H1 (cell line): ENCODE measurements around the gene C21orf91. TPM values are rescaled to one million over a fixed set of nuclear protein-coding genes. Genes with fewer than 3 reads are reported as not detected.

Source experiments
- CTCF ChIA-PET: fragments of 300-600 bp; sonication (Branson Sonifier 250); formaldehyde crosslinking; loops from one replicate; lab custom pipeline; 2021; ENCODE audit not compliant: partially characterized antibody; lab: Charles Lee
- POLR2A ChIA-PET: fragments of 300-600 bp; sonication (Branson Sonifier 250); formaldehyde crosslinking; loops from one replicate; lab custom pipeline; 2021; ENCODE audit warnings: inconsistent platforms; ENCODE audit not compliant: partially characterized antibody; lab: Charles Lee
- DNase-seq, 2 experiments: peaks; one replicate each; pipeline versions ENCODE4 v3.0.0 to v3.0.0-alpha.2; 2010 to 2022; ENCODE audit warnings: low spot score in 2 of 2, low read depth in 1 of 2, mixed read lengths in 1 of 2
- FAIRE-seq: peaks from 2 replicates; lab custom pipeline; 2011; peaks lifted over from hg19 to GRCh38; lab: Jason Lieb, UNC
- H2AFZ ChIP-seq: 2 replicates; pipeline ENCODE4 v1.8.1; 2012; ENCODE audit warnings: low read length, inconsistent platforms
- H2AK5ac ChIP-seq: 2 replicates; pipeline ENCODE4 v1.6.1; 2013; ENCODE audit warnings: low read depth, low read length
- H2BK120ac ChIP-seq: replicated peaks from 2 replicates; pipeline ENCODE3; 2013; ENCODE audit warnings: low read depth, low read length, inconsistent platforms
- H2BK12ac ChIP-seq: 2 replicates; pipeline ENCODE4 v1.6.1; 2013; ENCODE audit warnings: low read depth, low read length
- H2BK15ac ChIP-seq: 2 replicates; pipeline ENCODE4 v1.6.1; 2013; ENCODE audit warnings: low read length
- H2BK20ac ChIP-seq: 2 replicates; pipeline ENCODE4 v1.6.1; 2013; ENCODE audit warnings: low read length
- H2BK5ac ChIP-seq: 2 replicates; pipeline ENCODE4 v1.6.1; 2013; ENCODE audit warnings: low read depth, low read length
- H3K14ac ChIP-seq: 2 replicates; pipeline ENCODE4 v1.6.1; 2013; ENCODE audit warnings: inconsistent platforms; ENCODE audit not compliant: insufficient read length
- H3K18ac ChIP-seq: 2 replicates; pipeline ENCODE4 v1.6.1; 2013; ENCODE audit warnings: low read length; ENCODE audit errors: extremely low read depth
- H3K23ac ChIP-seq: 2 replicates; pipeline ENCODE4 v1.6.1; 2013; ENCODE audit warnings: inconsistent platforms; ENCODE audit not compliant: insufficient read length
- H3K23me2 ChIP-seq: 2 replicates; pipeline ENCODE4 v1.6.1; 2013; ENCODE audit warnings: low read depth, low read length
- H3K27ac ChIP-seq: 2 replicates; pipeline ENCODE4 v1.6.1; 2011; ENCODE audit warnings: low read depth, low read length, inconsistent platforms
- H3K27me3 ChIP-seq, 4 experiments: replicated peaks in 1 of 4; 1 replicate in 1 of 4; 2 replicates in 3 of 4; pipeline versions ENCODE4 v1.6.1 to v1.8.1; 2011 to 2013; ENCODE audit warnings: low read length in 3 of 4, mild to moderate bottlenecking in 3 of 4, inconsistent platforms in 2 of 4, mixed read lengths in 2 of 4, moderate library complexity in 1 of 4; ENCODE audit not compliant: control insufficient read depth in 3 of 4, insufficient read depth in 3 of 4; ENCODE audit errors: extremely low read depth in 1 of 4
- H3K36me3 ChIP-seq, 4 experiments: 2 replicates each; pipeline versions ENCODE4 v1.6.1 to v1.8.1; 2011 to 2013; ENCODE audit warnings: mild to moderate bottlenecking in 4 of 4, low read length in 3 of 4, moderate library complexity in 2 of 4, control low read depth in 1 of 4, inconsistent platforms in 1 of 4; ENCODE audit not compliant: insufficient read depth in 4 of 4, control insufficient read depth in 2 of 4
- H3K4ac ChIP-seq: replicated peaks from 2 replicates; pipeline ENCODE3; 2013; ENCODE audit warnings: low read length, low read depth, mixed read lengths, inconsistent platforms; ENCODE audit not compliant: insufficient read length
- H3K4me1 ChIP-seq, 4 experiments: replicated peaks in 1 of 4; 1 replicate in 1 of 4; 2 replicates in 3 of 4; pipeline versions ENCODE4 v1.6.1 to v1.8.1; 2011 to 2013; ENCODE audit warnings: low read length in 3 of 4, inconsistent platforms in 2 of 4, mixed read lengths in 1 of 4; ENCODE audit not compliant: insufficient read depth in 4 of 4, control insufficient read depth in 3 of 4
- H3K4me2 ChIP-seq, 2 experiments: 2 replicates each; pipeline versions ENCODE4 v1.6.1 to v1.8.1; 2011 to 2013; ENCODE audit warnings: low read depth in 2 of 2, low read length in 2 of 2, control low read depth in 1 of 2, inconsistent platforms in 1 of 2, mild to moderate bottlenecking in 1 of 2; ENCODE audit not compliant: insufficient read depth in 1 of 2
- H3K4me3 ChIP-seq, 4 experiments: fragments of 200-600, 300-600 bp in 1 of 4; sonication (generic), shearing (Covaris generic), sonication (Bioruptor Twin) in 1 of 4; 2 replicates each; pipeline versions ENCODE4 v1.5.1 to v1.8.1; 2011 to 2016; ENCODE audit warnings: low read length in 4 of 4, low read depth in 3 of 4, control low read depth in 2 of 4, inconsistent platforms in 2 of 4, mild to moderate bottlenecking in 2 of 4, mixed read lengths in 1 of 4, moderate library complexity in 1 of 4; ENCODE audit not compliant: insufficient read depth in 2 of 4; ENCODE audit errors: extremely low read depth in 1 of 4
- H3K56ac ChIP-seq: replicated peaks from 2 replicates; pipeline ENCODE3; 2013; ENCODE audit warnings: low read depth, mild to moderate bottlenecking, mixed read lengths, low read length, inconsistent platforms; ENCODE audit not compliant: insufficient read length
- H3K79me1 ChIP-seq: 2 replicates; pipeline ENCODE4 v1.6.1; 2013; ENCODE audit warnings: low read depth, low read length, control low read depth
- H3K79me2 ChIP-seq, 2 experiments: 2 replicates each; pipeline versions ENCODE4 v1.6.1 to v1.8.1; 2012 to 2013; ENCODE audit warnings: low read length in 2 of 2, mild to moderate bottlenecking in 2 of 2, inconsistent platforms in 1 of 2; ENCODE audit not compliant: insufficient read depth in 2 of 2, control insufficient read depth in 1 of 2
- H3K9ac ChIP-seq, 4 experiments: replicated peaks in 1 of 4; 1 replicate in 1 of 4; 2 replicates in 3 of 4; pipeline versions ENCODE4 v1.6.1 to v1.8.1; 2011 to 2013; ENCODE audit warnings: low read depth in 3 of 4, low read length in 3 of 4, control low read depth in 2 of 4, mild to moderate bottlenecking in 2 of 4, moderate library complexity in 2 of 4, inconsistent platforms in 1 of 4; ENCODE audit errors: extremely low read depth in 1 of 4
- H3K9me3 ChIP-seq, 2 experiments: 2 replicates each; pipeline versions ENCODE4 v1.6.1 to v1.8.1; 2012 to 2013; ENCODE audit warnings: mild to moderate bottlenecking in 2 of 2, moderate library complexity in 2 of 2, control low read depth in 1 of 2, inconsistent platforms in 1 of 2, low read depth in 1 of 2, low read length in 1 of 2, mixed read lengths in 1 of 2; ENCODE audit not compliant: insufficient read depth in 2 of 2
- H4K20me1 ChIP-seq, 2 experiments: replicated peaks in 1 of 2; 2 replicates each; pipeline versions ENCODE3 to v1.8.1; 2011 to 2013; ENCODE audit warnings: inconsistent platforms in 2 of 2, low read length in 2 of 2, mild to moderate bottlenecking in 1 of 2; ENCODE audit not compliant: insufficient read depth in 2 of 2, control insufficient read depth in 1 of 2
- H4K5ac ChIP-seq: 2 replicates; pipeline ENCODE4 v1.6.1; 2013; ENCODE audit warnings: low read length, low read depth, mixed read lengths, inconsistent platforms; ENCODE audit not compliant: insufficient read length
- H4K8ac ChIP-seq: 2 replicates; pipeline ENCODE4 v1.8.0; 2013; ENCODE audit warnings: mild to moderate bottlenecking, moderate library complexity, low read length, inconsistent platforms; ENCODE audit not compliant: insufficient read depth; ENCODE audit errors: extremely low read depth
- H4K91ac ChIP-seq: replicated peaks from 2 replicates; pipeline ENCODE3; 2013; ENCODE audit warnings: low read length, mixed read lengths, inconsistent platforms; ENCODE audit not compliant: insufficient read length
- ATF2 ChIP-seq: IDR thresholded peaks from 2 replicates; pipeline ENCODE4 v1.6.1; 2012; ENCODE audit warnings: low read length, inconsistent platforms
- CBX8 ChIP-seq: fragments of 300-800, 300-1000 bp; sonication (generic); IDR thresholded peaks from 2 replicates; pipeline ENCODE4 v1.7.1; 2016; ENCODE audit warnings: low read depth, low read length, borderline replicate concordance
- EGR1 ChIP-seq: IDR thresholded peaks from 2 replicates; pipeline ENCODE4 v1.6.1; 2011; ENCODE audit warnings: low read depth, low read length, borderline replicate concordance
- EZH2 ChIP-seq: fragments of 200-600 bp; sonication (generic); IDR thresholded peaks from 2 replicates; pipeline ENCODE4 v1.7.1; 2012; ENCODE audit warnings: low read depth, mild to moderate bottlenecking, moderate library complexity, low read length, inconsistent platforms; ENCODE audit not compliant: severe bottlenecking
- KDM5A ChIP-seq: fragments of 200-600 bp; IDR thresholded peaks from 2 replicates; pipeline ENCODE4 v1.7.1; 2012; ENCODE audit warnings: mild to moderate bottlenecking, low read length, inconsistent platforms, mixed read lengths
- MAX ChIP-seq: IDR thresholded peaks from 2 replicates; pipeline ENCODE4 v1.6.1; 2012; ENCODE audit warnings: inconsistent platforms
- POLR2AphosphoS5 ChIP-seq: IDR thresholded peaks from 2 replicates; pipeline ENCODE4 v1.6.1; 2011; ENCODE audit warnings: low read depth, low read length
- RAD21 ChIP-seq, 2 experiments: IDR thresholded peaks in 1 of 2; conservative IDR thresholded peaks in 1 of 2; 2 replicates each; pipeline ENCODE4 v1.6.1; 2011; ENCODE audit warnings: low read depth in 2 of 2, low read length in 2 of 2, improper control_type of control experiment in 1 of 2, inconsistent platforms in 1 of 2, mild to moderate bottlenecking in 1 of 2, moderate library complexity in 1 of 2
- SP2 ChIP-seq: IDR thresholded peaks from 2 replicates; pipeline ENCODE4 v1.6.1; 2012; ENCODE audit warnings: mild to moderate bottlenecking, low read length, inconsistent platforms
- TAF1 ChIP-seq: IDR thresholded peaks from 2 replicates; pipeline ENCODE4 v1.6.1; 2011; ENCODE audit warnings: mild to moderate bottlenecking, low read depth, low read length
- USF2 ChIP-seq: IDR thresholded peaks from 2 replicates; pipeline ENCODE4 v1.6.1; 2011; ENCODE audit warnings: low read length, improper control_type of control experiment
- WGBS, 2 experiments: shearing (Covaris generic) in 1 of 2; methylation state at CpG; one replicate each; pipeline versions ENCODE4 v1.1.6 to v1.1.7; 2013 to 2015; ENCODE audit warnings: low lambda C conversion rate in 2 of 2, mixed read lengths in 2 of 2, inconsistent platforms in 1 of 2, low coverage in 1 of 2, missing lambda C conversion rate in 1 of 2; ENCODE audit not compliant: insufficient replicate concordance in 2 of 2, insufficient coverage in 1 of 2, insufficient read length in 1 of 2; ENCODE audit errors: extremely low coverage in 1 of 2, missing lambda C conversion rate in 1 of 2; 5-methylcytosine and 5-hydroxymethylcytosine counted together
- polyA plus RNA-seq, 7 experiments: library from polyadenylated mRNA; depleted of rRNA in 3 of 7; stranded (reverse) in 5 of 7; unstranded in 2 of 7; fragments of >200 nt in 5 of 7; fragments of 200-250 nt in 2 of 7; gene quantifications; 1 replicate in 5 of 7; 2 replicates in 1 of 7; 4 replicates in 1 of 7; pipeline versions ENCODE4 v1.2.1 to v1.2.3, GENCODE V29; 2011 to 2013; ENCODE audit warnings: missing spikeins in 2 of 7, mixed read lengths in 2 of 7
- total RNA-seq: library from RNA; stranded (reverse); fragmentation: NEBNext Ultra II Directional; extraction: Animal tissue kit (Norgen Biotek cat#: 25700); gene quantifications from 2 replicates; pipeline ENCODE4 v1.2.1, GENCODE V29; 2021

C21orf91 gene
- total and polyA plus RNA-seq, 2 of the 8 experiments (the other 6 are each of a cell fraction or from before 2014, with no cell fraction given), result 4.9 to 33.6 TPM

- H3K4me3 ChIP-seq, result no peak overlapping the region
- no peak overlapping the region for H3K18ac ChIP-seq
- POLR2A ChIA-PET, result no interaction called here
- H3K23ac ChIP-seq, result no peak overlapping the region
- H3K23me2 ChIP-seq, result no peaks in the 10 kb centered on the region
- no peak overlapping the region for H3K56ac ChIP-seq
- no peaks in the 10 kb centered on the region for H3K79me1 ChIP-seq
- no peak overlapping the region for H3K9ac ChIP-seq
- H3K79me2 ChIP-seq, result no peaks in the 10 kb centered on the region
- 97% methylated on average over 2 of the region's 2 CpGs; no CpG with 5 or more reads in 1 of the 2 experiments for WGBS, 2 experiments
- no peak overlapping the region for H2BK20ac ChIP-seq
- no peak overlapping the region for H2AK5ac ChIP-seq
- no peak overlapping the region for H2AFZ ChIP-seq
- no peak overlapping the region for H4K91ac ChIP-seq
- peaks cover 0 to 11% of the 10 kb centered on the region in 2 experiments; a peak in 2 of 4 replicates for H3K9me3 ChIP-seq
- no peaks in the 10 kb centered on the region for H3K4me1 ChIP-seq
- CTCF ChIA-PET, result interaction anchor here (0.7 to 1.7 kb wide), 4 partner anchors 10 to 154 kb away, joined by 3 to 5 read pairs (median 3); no protein-coding TSS in a partner anchor
- no peak overlapping the region for H3K14ac ChIP-seq
- DNase-seq (no peak), FAIRE-seq (no peak)
- H2BK5ac ChIP-seq, result no peak overlapping the region
- H3K27me3 ChIP-seq, result no peaks in the 10 kb centered on the region
- H4K8ac ChIP-seq, result no peak overlapping the region
- H4K5ac ChIP-seq, result no peak overlapping the region
- H2BK12ac ChIP-seq, result no peak overlapping the region
- peaks cover 0 to 3% (median 0%) of the 10 kb centered on the region in 4 experiments; a peak in 1 of 8 replicates for H3K36me3 ChIP-seq
- no peak overlapping the region for H2BK120ac ChIP-seq
- no peak overlapping the region for H3K4ac ChIP-seq
- no peak overlapping the region for H2BK15ac ChIP-seq
- no peak overlapping the region for H3K4me2 ChIP-seq
- H4K20me1 ChIP-seq, result no peaks in the 10 kb centered on the region
- no peak overlapping the region for H3K27ac ChIP-seq
- no peak for TF ChIP-seq ATF2
- no peak for TF ChIP-seq KDM5A
- no peak for TF ChIP-seq CBX8
- no peak for TF ChIP-seq EZH2
- no peak for TF ChIP-seq MAX
- TF ChIP-seq USF2, result no peak
- no peak for TF ChIP-seq SP2
- TF ChIP-seq EGR1, result no peak
- TF ChIP-seq RAD21 (IDR thresholded peaks at IDR 0.05 in 1 of 2, conservative IDR thresholded peaks at IDR 0.05 in 1 of 2; ENCODE audit: low read depth in 2 of 2, low read length in 2 of 2), result no peak
- no peak for TF ChIP-seq TAF1
- no peak for TF ChIP-seq POLR2AphosphoS5
Measured at GRCh38 chr21:17746920-17747319, 72.2 kb downstream of the C21orf91 start.
